ENCODE results near the gene LDHB. TPM values are rescaled to one million over a fixed set of nuclear protein-coding genes. Genes with fewer than 3 reads are reported as not detected.

Gene LDHB
- total and polyA plus RNA-seq, 8 donors: 94.5 to 523 (median 326) TPM

- no peak overlapping the region for H3K27ac ChIP-seq
- TF ChIP-seq CTCF (IDR thresholded peaks at IDR 0.05): no peak
- TF ChIP-seq POLR2A (IDR thresholded peaks at IDR 0.05): no peak
- TF ChIP-seq POLR2AphosphoS5 (IDR thresholded peaks at IDR 0.05): no peak
- no peak for TF ChIP-seq EP300 (IDR thresholded peaks at IDR 0.05)
- H3K27me3 ChIP-seq: no peaks in the 10 kb centered on the region
- peaks cover 0 to 12% (median 5%) of the 10 kb centered on the region in 4 donors for H3K4me1 ChIP-seq
- 47 to 70% (median 59%) methylated on average over 7 of the region's 7 CpGs for WGBS, 5 donors
- DNase-seq: no peak
- H3K36me3 ChIP-seq: no peaks in the 10 kb centered on the region
- no peak overlapping the region for H3K4me3 ChIP-seq
- H3K9me3 ChIP-seq: no peaks in the 10 kb centered on the region
- intact Hi-C loops (cut with DNase I; ENCODE audit: low total_unique reads): loop anchor here (5.0 kb wide), 1 partner anchor 65 kb away; no protein-coding TSS in a partner anchor
Observed at GRCh38 chr12:21677622-21678277, 20.1 kb upstream of the LDHB start.

- no peak overlapping the region for H3K4me3 ChIP-seq
- no peaks in the 10 kb centered on the region for H3K27me3 ChIP-seq
- TF ChIP-seq POLR2A (IDR thresholded peaks at IDR 0.05) (no peak), EP300 (IDR thresholded peaks at IDR 0.05) (no peak), POLR2AphosphoS5 (IDR thresholded peaks at IDR 0.05) (no peak), CTCF (IDR thresholded peaks at IDR 0.05) (no peak)
- no peak overlapping the region for H3K27ac ChIP-seq
- H3K36me3 ChIP-seq: no peaks in the 10 kb centered on the region
- no peaks in the 10 kb centered on the region for H3K9me3 ChIP-seq
- intact Hi-C loops (cut with DNase I; ENCODE audit: low total_unique reads): loop anchor here (5.0 kb wide), 1 partner anchor 65 kb away; no protein-coding TSS in a partner anchor
- 87 to 93% (median 91%) methylated on average over 13 of the region's 13 CpGs for WGBS, 5 donors
- H3K4me1 ChIP-seq: peaks cover 0 to 12% (median 5%) of the 10 kb centered on the region in 4 donors
- no peak for DNase-seq
Observed at GRCh38 chr12:21677204-21677603, 19.6 kb upstream of the LDHB start.

- intact Hi-C loops (cut with DNase I; ENCODE audit: low total_unique reads): loop anchor here (5.0 kb wide), 1 partner anchor 64 kb away; no protein-coding TSS in a partner anchor
- H3K36me3 ChIP-seq: no peaks in the 10 kb centered on the region
- no peak overlapping the region for H3K27ac ChIP-seq
Observed at GRCh38 chr12:21676776-21677175, 19.1 kb upstream of the LDHB start.

GRCh38 chr12:21675641-21676040 is 18.0 kb upstream of the LDHB start:
- 73 to 81% (median 78%) methylated on average over 3 of the region's 3 CpGs for WGBS, 5 donors

More at GRCh38 chr12:21676776-21677175, 19.1 kb upstream of the LDHB start:
- Histone ChIP-seq H3K4me1 (peaks cover 0 to 12% (median 5%) of the 10 kb centered on the region in 4 donors), H3K9me3 (no peaks in the 10 kb centered on the region), H3K4me3 (no peak overlapping the region), H3K27me3 (no peaks in the 10 kb centered on the region)
- TF ChIP-seq POLR2A (IDR thresholded peaks at IDR 0.05) (no peak), POLR2AphosphoS5 (IDR thresholded peaks at IDR 0.05) (no peak), EP300 (IDR thresholded peaks at IDR 0.05) (no peak), CTCF (IDR thresholded peaks at IDR 0.05) (no peak)
- DNase-seq: no peak
- WGBS, 5 donors: 56 to 83% (median 62%) methylated on average over 3 of the region's 3 CpGs

More at GRCh38 chr12:21675641-21676040, 18.0 kb upstream of the LDHB start:
- no peaks in the 10 kb centered on the region for H3K9me3 ChIP-seq
- H3K4me3 ChIP-seq: no peak overlapping the region
- TF ChIP-seq POLR2AphosphoS5 (IDR thresholded peaks at IDR 0.05) (no peak), CTCF (IDR thresholded peaks at IDR 0.05) (no peak), EP300 (IDR thresholded peaks at IDR 0.05) (no peak), POLR2A (IDR thresholded peaks at IDR 0.05) (no peak)
- no peaks in the 10 kb centered on the region for H3K27me3 ChIP-seq
- peaks cover 0 to 9% (median 3%) of the 10 kb centered on the region in 4 donors for H3K4me1 ChIP-seq
- no peak for DNase-seq
- H3K36me3 ChIP-seq: no peaks in the 10 kb centered on the region
- no peak overlapping the region for H3K27ac ChIP-seq
- intact Hi-C loops (cut with DNase I; ENCODE audit: low total_unique reads): loop anchor here (5.0 kb wide), 1 partner anchor 63 kb away; no protein-coding TSS in a partner anchor
